Common myeloid progenitor, CD34-positive (primary cell): ENCODE results near the gene TSPAN18.

ENCODE experiments used
- CTCF ChIA-PET: fragments of 350-600 bp; sonication (Branson Sonifier 250); formaldehyde crosslinking; loops from one replicate; lab custom pipeline; 2021; ENCODE audit warnings: antibody characterized with exemption; lab: Charles Lee
- POLR2A ChIA-PET: fragments of 350-600 bp; sonication (Branson Sonifier 250); formaldehyde crosslinking; loops from one replicate; lab custom pipeline; 2021; ENCODE audit warnings: antibody characterized with exemption; lab: Charles Lee
- DNase-seq, 3 donors: peaks; one replicate each; pipeline versions ENCODE4 v3.0.0 to v3.0.0-alpha.2; 2013
- H3K27ac ChIP-seq, 2 experiments: 1 replicate in 1 of 2; 2 replicates in 1 of 2; pipeline ENCODE4 v1.7.0; 2013; ENCODE audit warnings: inconsistent platforms in 2 of 2, low read length in 2 of 2, mild to moderate bottlenecking in 2 of 2, low read depth in 1 of 2, moderate library complexity in 1 of 2; ENCODE audit not compliant: severe bottlenecking in 2 of 2, insufficient read depth in 1 of 2, poor library complexity in 1 of 2
- H3K27me3 ChIP-seq, 5 experiments: replicated peaks in 2 of 5; 1 replicate in 3 of 5; 2 replicates in 2 of 5; pipeline versions ENCODE4 v1.6.1 to v1.7.0; 2013; ENCODE audit warnings: low read length in 4 of 5, mild to moderate bottlenecking in 2 of 5, moderate library complexity in 2 of 5, inconsistent platforms in 1 of 5; ENCODE audit not compliant: insufficient read depth in 5 of 5, control insufficient read depth in 4 of 5
- H3K36me3 ChIP-seq, 4 experiments: 1 replicate in 2 of 4; 2 replicates in 2 of 4; pipeline versions ENCODE4 v1.6.1 to v1.7.0; 2013; ENCODE audit warnings: low read length in 3 of 4, control low read depth in 1 of 4, mild to moderate bottlenecking in 1 of 4; ENCODE audit not compliant: control insufficient read depth in 4 of 4, insufficient read depth in 4 of 4
- H3K4me1 ChIP-seq, 4 experiments: 1 replicate in 3 of 4; 2 replicates in 1 of 4; pipeline versions ENCODE4 v1.6.1 to v1.7.1; 2013; ENCODE audit warnings: low read length in 3 of 4, mild to moderate bottlenecking in 3 of 4, control low read depth in 1 of 4, inconsistent platforms in 1 of 4, moderate library complexity in 1 of 4; ENCODE audit not compliant: control insufficient read depth in 4 of 4, insufficient read depth in 4 of 4; ENCODE audit errors: control extremely low read depth in 1 of 4
- H3K4me3 ChIP-seq, 7 experiments: 1 replicate in 4 of 7; 2 replicates in 3 of 7; pipeline versions ENCODE4 v1.5.1 to v1.7.0; 2013; ENCODE audit warnings: mild to moderate bottlenecking in 7 of 7, low read length in 6 of 7, moderate library complexity in 6 of 7, inconsistent platforms in 2 of 7, low read depth in 2 of 7, control low read depth in 1 of 7; ENCODE audit not compliant: insufficient read depth in 4 of 7, control insufficient read depth in 1 of 7; ENCODE audit errors: extremely low read depth in 1 of 7
- H3K9me3 ChIP-seq, 5 experiments: 1 replicate in 4 of 5; 2 replicates in 1 of 5; pipeline versions ENCODE4 v1.6.1 to v1.7.1; 2013; ENCODE audit warnings: low read length in 4 of 5, mild to moderate bottlenecking in 2 of 5, inconsistent platforms in 1 of 5, low read depth in 1 of 5, moderate library complexity in 1 of 5; ENCODE audit not compliant: control insufficient read depth in 4 of 5, insufficient read depth in 2 of 5; ENCODE audit errors: control extremely low read depth in 1 of 5
- WGBS: methylation state at CpG from one replicate; pipeline ENCODE4 v1.1.5; 2013; ENCODE audit not compliant: insufficient coverage; 5-methylcytosine and 5-hydroxymethylcytosine counted together

Gene TSPAN18

DNA sequence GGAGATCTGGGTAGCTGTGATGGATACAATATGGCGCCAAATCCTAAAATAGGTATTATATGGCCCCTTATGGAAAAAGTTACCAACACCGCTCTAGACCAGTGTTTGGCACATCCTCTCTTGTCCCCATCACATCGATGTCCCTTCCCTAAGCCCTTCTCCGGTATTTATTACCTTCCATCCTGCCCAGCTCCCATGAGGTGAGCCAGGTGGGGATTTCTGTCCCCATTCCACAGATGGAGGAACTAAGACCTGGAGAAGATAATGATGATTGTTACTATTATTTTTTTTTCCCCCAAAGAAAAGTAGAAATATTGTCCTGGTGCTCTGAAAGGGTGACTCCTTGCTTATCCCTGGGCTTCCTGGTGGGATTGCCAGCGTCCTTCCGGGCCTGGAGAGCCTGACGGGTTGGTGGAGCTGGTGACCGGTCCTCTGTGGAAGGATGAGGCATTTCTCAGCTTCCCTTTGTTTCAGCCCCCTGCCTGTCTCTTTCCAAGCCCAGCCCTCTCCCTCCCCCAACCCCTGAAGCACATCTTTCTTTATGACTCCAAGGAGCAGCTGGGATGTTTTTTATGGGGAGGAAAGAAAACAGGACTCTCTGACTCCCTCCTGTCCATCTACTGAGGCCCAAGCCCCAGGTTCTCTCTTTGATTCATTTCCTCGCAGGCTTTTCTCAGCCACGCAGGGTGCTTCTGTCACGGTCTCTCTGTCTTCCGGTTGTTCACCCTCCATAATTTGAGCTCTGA, 158.5 kb downstream of the TSPAN18 start:
- Histone ChIP-seq H3K9me3 (no peaks in the 10 kb centered on the region), H3K27me3 (peaks cover 0 to 14% (median 8%) of the 10 kb centered on the region in 5 experiments), H3K4me1 (no peaks in the 10 kb centered on the region), H3K4me3 (no peak overlapping the region), H3K36me3 (no peaks in the 10 kb centered on the region), H3K27ac (no peak overlapping the region)
- ChIA-PET CTCF (interaction anchor here (0.7 to 3.2 kb wide), 4 partner anchors 10 to 28 kb away, joined by 3 to 12 read pairs (median 7); no protein-coding TSS in a partner anchor), POLR2A (no interaction called here)
- no peak for DNase-seq
- WGBS: 100% methylated on average over 8 of the region's 12 CpGs

DNA sequence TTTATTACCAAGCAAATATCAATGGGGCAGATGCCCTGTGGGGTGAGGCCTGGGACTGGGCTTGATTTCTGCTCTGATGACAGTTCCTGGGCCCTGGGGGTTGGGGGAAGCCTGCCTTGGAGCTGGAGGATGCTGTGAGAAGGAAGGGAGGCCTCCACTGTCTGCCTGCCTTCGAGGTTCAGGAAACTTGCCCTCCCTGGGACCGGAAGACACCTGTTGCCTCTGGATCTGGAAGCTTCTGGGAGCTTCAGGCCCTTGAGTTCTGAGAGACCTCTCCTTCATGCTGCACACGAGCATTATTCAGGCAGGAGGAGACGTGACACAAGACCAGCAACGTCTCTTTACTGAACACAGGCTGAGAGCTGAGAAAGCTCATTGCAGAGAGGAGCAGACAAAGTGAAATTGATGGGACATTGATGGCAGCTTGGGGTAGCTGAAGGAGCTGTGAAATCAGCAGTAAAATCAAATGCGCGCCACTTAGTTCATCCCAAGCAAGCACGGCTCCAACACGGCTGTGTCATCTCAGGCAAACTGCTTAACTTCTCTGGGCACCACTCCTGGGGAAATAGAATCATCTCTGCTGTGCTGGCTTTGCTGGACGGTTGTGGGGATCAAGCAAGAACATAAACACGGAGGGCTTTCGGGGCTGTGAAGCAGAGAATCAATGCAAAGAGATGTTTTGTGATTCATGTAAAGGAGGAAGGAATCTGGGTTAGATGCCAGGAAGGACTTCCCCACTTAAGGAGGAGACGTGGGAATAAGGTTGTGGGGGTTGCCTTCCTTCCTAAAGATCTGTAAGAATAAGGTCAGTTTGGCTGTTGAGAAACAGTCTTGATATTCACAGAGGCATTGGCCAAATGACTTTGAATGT, 159.4 kb downstream of the TSPAN18 start:
- WGBS: 87% methylated on average over 13 of the region's 13 CpGs
- CTCF ChIA-PET: interaction anchor here (0.7 to 3.2 kb wide), 4 partner anchors 10 to 29 kb away, joined by 3 to 12 read pairs (median 7); no protein-coding TSS in a partner anchor
- POLR2A ChIA-PET: no interaction called here
- no peaks in the 10 kb centered on the region for H3K4me1 ChIP-seq
- H3K27me3 ChIP-seq: peaks cover 0 to 13% (median 8%) of the 10 kb centered on the region in 5 experiments
- H3K36me3 ChIP-seq: no peaks in the 10 kb centered on the region
- H3K9me3 ChIP-seq: no peaks in the 10 kb centered on the region
- DNase-seq: no peak
- no peak overlapping the region for H3K27ac ChIP-seq
- H3K4me3 ChIP-seq: no peak overlapping the region

DNA sequence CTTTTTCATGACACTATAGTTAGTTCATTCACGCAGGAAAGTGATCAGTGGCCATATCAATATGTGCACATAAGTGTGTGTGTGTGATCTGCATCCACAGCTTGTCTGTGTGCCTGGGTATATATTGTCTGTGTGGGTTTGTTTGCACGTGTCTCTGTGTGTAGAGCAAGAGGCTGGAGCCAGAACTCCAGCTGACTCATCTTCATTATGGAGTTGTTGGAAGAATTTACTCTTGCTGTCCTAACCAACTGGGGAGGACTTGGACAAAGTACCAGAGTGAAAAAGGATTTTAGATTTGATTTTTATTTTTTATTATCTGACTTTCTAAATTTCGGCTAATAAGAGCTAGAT, 160.0 kb downstream of the TSPAN18 start:
- no peaks in the 10 kb centered on the region for H3K9me3 ChIP-seq
- WGBS: 89% methylated on average over 2 of the region's 3 CpGs
- ChIA-PET CTCF (interaction anchor here (3.2 kb wide), 1 partner anchor 10 kb away, joined by 10 read pairs; no protein-coding TSS in a partner anchor), POLR2A (no interaction called here)
- no peak overlapping the region for H3K27ac ChIP-seq
- DNase-seq: no peak
- no peaks in the 10 kb centered on the region for H3K4me1 ChIP-seq
- H3K4me3 ChIP-seq: no peak overlapping the region
- no peaks in the 10 kb centered on the region for H3K36me3 ChIP-seq
- H3K27me3 ChIP-seq: peaks cover 0 to 10% (median 4%) of the 10 kb centered on the region in 5 experiments

DNA sequence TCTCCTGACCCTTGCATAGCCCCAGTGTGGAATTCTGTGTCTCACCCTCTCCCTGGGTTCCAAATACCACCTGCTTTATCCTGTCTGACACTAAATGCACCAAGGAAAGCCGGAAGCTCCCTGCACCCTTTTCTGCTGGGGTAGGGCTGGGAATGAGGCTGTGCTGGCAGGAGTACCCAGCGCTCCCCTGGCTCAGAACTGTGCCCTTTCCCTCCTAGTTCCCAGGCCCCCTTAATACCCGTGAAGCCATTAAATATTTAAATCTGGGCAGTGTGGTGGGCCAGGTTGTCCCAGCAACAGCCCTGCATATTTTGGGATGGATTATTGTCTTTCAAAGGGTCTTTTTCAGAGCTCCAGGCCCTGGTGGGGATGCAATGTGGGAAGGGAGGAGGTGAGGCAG, 160.9 kb downstream of the TSPAN18 start:
- Histone ChIP-seq H3K4me1 (no peaks in the 10 kb centered on the region), H3K36me3 (no peaks in the 10 kb centered on the region), H3K9me3 (no peaks in the 10 kb centered on the region), H3K27ac (no peak overlapping the region), H3K4me3 (no peak overlapping the region), H3K27me3 (peaks cover 0 to 7% (median 4%) of the 10 kb centered on the region in 5 experiments)
- POLR2A ChIA-PET: no interaction called here
- DNase-seq: no peak
- CTCF ChIA-PET: interaction anchor here (3.2 kb wide), 1 partner anchor 9 kb away, joined by 10 read pairs; no protein-coding TSS in a partner anchor
- WGBS: 100% methylated on average over 3 of the region's 3 CpGs

DNA sequence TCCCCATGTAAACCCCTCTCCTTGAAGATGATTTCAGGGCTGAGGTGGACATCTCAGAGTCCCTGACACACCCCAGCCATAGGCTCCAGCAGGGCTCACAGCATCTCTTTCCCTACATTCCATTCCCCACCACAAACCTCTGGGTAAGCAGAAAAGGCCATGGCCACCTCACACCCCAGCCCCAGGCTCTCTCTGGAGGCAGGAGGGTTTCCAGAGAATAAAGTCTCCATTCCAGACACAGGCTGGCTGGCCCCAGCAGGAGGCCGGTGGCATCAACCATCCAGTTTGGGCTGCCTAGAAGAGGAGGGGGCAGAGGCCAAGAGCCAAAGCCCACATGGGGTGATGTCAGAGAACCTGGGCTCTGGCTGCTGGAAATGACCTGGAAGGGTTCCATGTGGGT, 162.5 kb downstream of the TSPAN18 start:
- ChIA-PET POLR2A (no interaction called here), CTCF (no interaction called here)
- Histone ChIP-seq H3K4me1 (no peaks in the 10 kb centered on the region), H3K4me3 (no peak overlapping the region), H3K27me3 (peaks cover 0 to 9% (median under 1%) of the 10 kb centered on the region in 5 experiments), H3K36me3 (no peaks in the 10 kb centered on the region), H3K9me3 (no peaks in the 10 kb centered on the region), H3K27ac (no peak overlapping the region)
- no peak for DNase-seq
- 100% methylated on average over 1 of the region's 1 CpG for WGBS

DNA sequence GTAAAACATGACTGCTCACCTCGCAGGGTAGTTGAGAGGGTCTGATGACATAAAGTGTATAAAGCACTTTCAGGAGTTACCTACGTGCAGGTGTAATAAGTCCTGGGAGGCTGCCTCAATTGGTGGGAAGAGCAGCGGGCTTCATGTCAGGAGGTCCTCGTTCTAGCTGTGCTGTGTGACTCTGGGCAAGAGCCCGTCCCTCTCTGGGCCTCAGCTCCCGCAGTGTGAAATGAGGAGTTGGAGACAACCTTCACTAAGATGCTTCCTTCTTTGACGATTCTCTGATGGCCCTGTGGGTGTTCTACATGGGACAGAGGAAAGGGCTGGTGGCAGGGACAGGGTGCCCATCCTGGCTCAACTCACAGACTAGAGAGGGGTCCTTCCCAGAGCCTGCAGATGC, 166.1 kb downstream of the TSPAN18 start:
- no peak for DNase-seq
- peaks cover 0 to 7% (median 2%) of the 10 kb centered on the region in 5 experiments for H3K27me3 ChIP-seq
- 94% methylated on average over 6 of the region's 7 CpGs for WGBS
- H3K4me1 ChIP-seq: no peaks in the 10 kb centered on the region
- H3K4me3 ChIP-seq: no peak overlapping the region
- POLR2A ChIA-PET: no interaction called here
- no peaks in the 10 kb centered on the region for H3K9me3 ChIP-seq
- H3K36me3 ChIP-seq: no peaks in the 10 kb centered on the region
- no peak overlapping the region for H3K27ac ChIP-seq
- CTCF ChIA-PET: interaction anchor here (0.6 to 3.2 kb wide), 22 partner anchors 11 to 369 kb away, joined by 3 to 21 read pairs (median 3); no protein-coding TSS in a partner anchor
